SK-N-SH (cell line): ENCODE data around the gene CELF4. TPM values are rescaled to one million over a fixed set of nuclear protein-coding genes. Genes with fewer than 3 reads are reported as not detected.

Experiments
- CTCF ChIA-PET: fragments of 300-600, 350-600 bp; formaldehyde crosslinking; extraction: SDS; loops from one replicate; lab custom pipeline; 2021; lab: Yijun Ruan, JAX
- POLR2A ChIA-PET: fragments of 350-600 bp; sonication (Branson Sonifier 250); formaldehyde crosslinking; extraction: SDS; loops from one replicate; lab custom pipeline; 2020; ENCODE audit warnings: antibody characterized with exemption, inconsistent platforms; lab: Yijun Ruan, JAX
- DNase-seq: peaks from one replicate; pipeline ENCODE4 v3.0.0; 2012
- H2AFZ ChIP-seq: fragments of 200-600 bp; sonication (generic); 2 replicates; pipeline ENCODE4 v1.8.1; 2016; ENCODE audit warnings: antibody characterized with exemption, mild to moderate bottlenecking, low read depth
- H3F3A ChIP-seq: fragments of 200-600 bp; sonication (generic); replicated peaks from 2 replicates; pipeline ENCODE3; 2016; ENCODE audit warnings: antibody characterized with exemption, mild to moderate bottlenecking; ENCODE audit not compliant: insufficient read depth
- H3K27ac ChIP-seq, 2 experiments: fragments of 200-500 bp in 1 of 2; fragments of 200-600 bp in 1 of 2; sonication (Bioruptor generic) in 1 of 2; sonication (generic), shearing (Covaris generic) in 1 of 2; 2 replicates each; pipeline versions ENCODE4 v1.5.1 to v1.6.1; 2014 to 2016; ENCODE audit warnings: low read depth in 2 of 2, inconsistent platforms in 1 of 2, low read length in 1 of 2, mild to moderate bottlenecking in 1 of 2, mixed read lengths in 1 of 2
- H3K27me3 ChIP-seq: fragments of 200-600 bp; sonication (generic), shearing (Covaris generic); 2 replicates; pipeline ENCODE4 v1.6.1; 2016; ENCODE audit warnings: mixed run types; ENCODE audit not compliant: insufficient read depth
- H3K36me3 ChIP-seq, 2 experiments: fragments of 200-500 bp in 1 of 2; fragments of 200-600 bp in 1 of 2; sonication (Bioruptor generic) in 1 of 2; sonication (generic) in 1 of 2; replicated peaks in 1 of 2; 2 replicates each; pipeline versions ENCODE3 to v1.5.1; 2014 to 2016; ENCODE audit warnings: low read length in 1 of 2, mild to moderate bottlenecking in 1 of 2; ENCODE audit not compliant: insufficient read depth in 2 of 2, control insufficient read depth in 1 of 2
- H3K4me1 ChIP-seq, 2 experiments: fragments of 200-500 bp in 1 of 2; fragments of 200-600 bp in 1 of 2; sonication (Bioruptor generic) in 1 of 2; sonication (generic), shearing (Covaris generic) in 1 of 2; 2 replicates each; pipeline versions ENCODE4 v1.5.1 to v1.6.1; 2014 to 2016; ENCODE audit warnings: low read depth in 1 of 2, low read length in 1 of 2, mixed run types in 1 of 2; ENCODE audit not compliant: insufficient read depth in 2 of 2, control insufficient read depth in 1 of 2
- H3K4me2 ChIP-seq: fragments of 200-600 bp; sonication (generic), shearing (Covaris generic); 2 replicates; pipeline ENCODE4 v1.6.1; 2017; ENCODE audit warnings: mixed run types
- H3K4me3 ChIP-seq, 2 experiments: fragments of 200-500 bp in 1 of 2; fragments of 200-600 bp in 1 of 2; sonication (Bioruptor generic) in 1 of 2; sonication (generic), shearing (Covaris generic) in 1 of 2; 2 replicates each; pipeline versions ENCODE4 v1.5.1 to v1.8.1; 2014 to 2016; ENCODE audit warnings: low read depth in 2 of 2, inconsistent platforms in 1 of 2, low read length in 1 of 2, mild to moderate bottlenecking in 1 of 2, mixed read lengths in 1 of 2, moderate library complexity in 1 of 2
- H3K79me2 ChIP-seq: fragments of 200-600 bp; sonication (generic); 2 replicates; pipeline ENCODE4 v1.8.1; 2017; ENCODE audit warnings: mild to moderate bottlenecking; ENCODE audit not compliant: insufficient read depth
- H3K9ac ChIP-seq: fragments of 200-600 bp; sonication (generic); 2 replicates; pipeline ENCODE4 v1.6.1; 2017; ENCODE audit warnings: mixed run types
- H3K9me2 ChIP-seq: fragments of 200-600 bp; sonication (generic); 2 replicates; pipeline ENCODE4 v1.6.1; 2017; ENCODE audit warnings: mixed run types
- H3K9me3 ChIP-seq: fragments of 200-600 bp; sonication (generic); 2 replicates; pipeline ENCODE4 v1.6.1; 2017; ENCODE audit warnings: mixed run types, mild to moderate bottlenecking, moderate library complexity
- H4K20me1 ChIP-seq: fragments of 200-600 bp; sonication (generic); 2 replicates; pipeline ENCODE4 v1.6.1; 2017; ENCODE audit warnings: mild to moderate bottlenecking, mixed run types; ENCODE audit not compliant: insufficient read depth
- ELF1 ChIP-seq: IDR thresholded peaks from 2 replicates; pipeline ENCODE4 v1.4.0; 2012
- EZH2phosphoT487 ChIP-seq: fragments of 200-600 bp; sonication (generic); IDR thresholded peaks from 2 replicates; pipeline ENCODE4 v1.6.1; 2017; ENCODE audit warnings: low read depth, mixed run types, mild to moderate bottlenecking, antibody characterized with exemption, moderate library complexity, borderline replicate concordance
- FOXJ3 ChIP-seq: sonication (generic); formaldehyde crosslinking; IDR thresholded peaks from 2 replicates; pipeline ENCODE4 v1.5.1; 2020; ENCODE audit warnings: mild to moderate bottlenecking, missing genetic modification reagents
- GABPA ChIP-seq: IDR thresholded peaks from 2 replicates; pipeline ENCODE4 v1.4.0; 2012; ENCODE audit warnings: low read depth, mild to moderate bottlenecking
- NFIC ChIP-seq: IDR thresholded peaks from 2 replicates; pipeline ENCODE4 v1.4.0; 2012; ENCODE audit warnings: borderline replicate concordance
- REST ChIP-seq: IDR thresholded peaks from 2 replicates; pipeline ENCODE4 v1.6.1; 2012; ENCODE audit warnings: mild to moderate bottlenecking, low read depth, low read length, moderate library complexity
- RFX5 ChIP-seq: IDR thresholded peaks from 2 replicates; pipeline ENCODE4 v1.6.1; 2012; ENCODE audit warnings: mild to moderate bottlenecking, improper control_type of control experiment, low read length
- RXRA ChIP-seq: IDR thresholded peaks from 2 replicates; pipeline ENCODE4 v1.4.0; 2012; ENCODE audit warnings: low read depth, mild to moderate bottlenecking, borderline replicate concordance
- SMC3 ChIP-seq: IDR thresholded peaks from 2 replicates; pipeline ENCODE4 v1.6.1; 2012; ENCODE audit warnings: low read depth, low read length, improper control_type of control experiment
- TEAD4 ChIP-seq: IDR thresholded peaks from 2 replicates; pipeline ENCODE4 v1.4.0; 2012; ENCODE audit warnings: mild to moderate bottlenecking, borderline replicate concordance; ENCODE audit not compliant: insufficient read depth
- USF1 ChIP-seq: IDR thresholded peaks from 2 replicates; pipeline ENCODE4 v1.4.0; 2012; ENCODE audit warnings: low read depth, borderline replicate concordance
- WGBS: methylation state at CpG from one replicate; pipeline ENCODE4 v1.1.6; 2017; ENCODE audit warnings: low lambda C conversion rate; 5-methylcytosine and 5-hydroxymethylcytosine counted together
- polyA plus RNA-seq, 3 experiments: library from polyadenylated mRNA; depleted of rRNA; stranded (reverse); fragments of >200 nt; gene quantifications; 2 replicates each; pipeline ENCODE4 v1.2.3, GENCODE V29; 2012
- TF ChIP-seq, protein P1 (sequence below): IDR thresholded peaks from 2 replicates; pipeline ENCODE4; 2012

CELF4 gene
- polyA plus RNA-seq, 1 of the 3 experiments (the other 2 are of a cell fraction), result 0.26 TPM

GRCh38 chr18:37419315-37419714, 146.3 kb downstream of the CELF4 start:
- Histone ChIP-seq H3K79me2 (no peaks in the 10 kb centered on the region), H3K27ac (no peak overlapping the region), H3F3A (no peaks in the 10 kb centered on the region), H3K4me1 (peaks cover 0 to 5% of the 10 kb centered on the region in 2 experiments; a peak in 1 of 4 replicates), H3K9ac (no peak overlapping the region), H4K20me1 (no peaks in the 10 kb centered on the region), H3K36me3 (no peaks in the 10 kb centered on the region), H3K9me3 (no peaks in the 10 kb centered on the region), H3K27me3 (no peaks in the 10 kb centered on the region), H3K4me3 (no peak overlapping the region), H3K4me2 (no peak overlapping the region), H2AFZ (no peak overlapping the region), H3K9me2 (no peaks in the 10 kb centered on the region)
- DNase-seq, result no peak
- CTCF ChIA-PET, result interaction anchor here (1.3 kb wide), 1 partner anchor 19 kb away, joined by 3 read pairs; no protein-coding TSS in a partner anchor
- TF ChIP-seq RXRA, result no peak
- TF ChIP-seq SMC3, result no peak
- TF ChIP-seq, protein P1, sequence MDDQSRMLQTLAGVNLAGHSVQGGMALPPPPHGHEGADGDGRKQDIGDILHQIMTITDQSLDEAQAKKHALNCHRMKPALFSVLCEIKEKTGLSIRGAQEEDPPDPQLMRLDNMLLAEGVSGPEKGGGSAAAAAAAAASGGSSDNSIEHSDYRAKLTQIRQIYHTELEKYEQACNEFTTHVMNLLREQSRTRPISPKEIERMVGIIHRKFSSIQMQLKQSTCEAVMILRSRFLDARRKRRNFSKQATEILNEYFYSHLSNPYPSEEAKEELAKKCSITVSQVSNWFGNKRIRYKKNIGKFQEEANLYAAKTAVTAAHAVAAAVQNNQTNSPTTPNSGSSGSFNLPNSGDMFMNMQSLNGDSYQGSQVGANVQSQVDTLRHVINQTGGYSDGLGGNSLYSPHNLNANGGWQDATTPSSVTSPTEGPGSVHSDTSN, result no peak
- WGBS, result 54% methylated on average over 3 of the region's 7 CpGs
- POLR2A ChIA-PET, result no interaction called here

- TF ChIP-seq FOXJ3 (CRISPR knock-in tag), result no peak
- TF ChIP-seq GABPA, result no peak
- no peak for TF ChIP-seq RFX5
- no peak for TF ChIP-seq TEAD4
- no peak for TF ChIP-seq ELF1
- TF ChIP-seq REST, result no peak
- TF ChIP-seq NFIC, result no peak
- TF ChIP-seq EZH2phosphoT487, result no peak
- TF ChIP-seq USF1, result no peak
- TF ChIP-seq, all 33 proteins: peak for 0
- CTCF ChIA-PET, result no interaction called here
- no peak overlapping the region for H3K9ac ChIP-seq
- H3K9me2 ChIP-seq, result no peaks in the 10 kb centered on the region
- no peaks in the 10 kb centered on the region for H3K36me3 ChIP-seq
- H2AFZ ChIP-seq, result no peak overlapping the region
- H3K79me2 ChIP-seq, result no peaks in the 10 kb centered on the region
- POLR2A ChIA-PET, result no interaction called here
- H3F3A ChIP-seq, result no peaks in the 10 kb centered on the region
- WGBS, result 22% methylated on average over 1 of the region's 1 CpG
- H3K9me3 ChIP-seq, result no peaks in the 10 kb centered on the region
- no peak overlapping the region for H3K4me3 ChIP-seq
- DNase-seq, result no peak
- H3K27me3 ChIP-seq, result no peaks in the 10 kb centered on the region
- no peak overlapping the region for H3K27ac ChIP-seq
- H3K4me1 ChIP-seq, result peaks cover 0 to 2% of the 10 kb centered on the region in 2 experiments; a peak in 1 of 4 replicates
- H3K4me2 ChIP-seq, result no peak overlapping the region
- no peaks in the 10 kb centered on the region for H4K20me1 ChIP-seq
These were observed 150.8 kb downstream of the CELF4 start for GRCh38 chr18:37414816-37415215.
